ENCODE measurements around the gene EPHA7.

DNA sequence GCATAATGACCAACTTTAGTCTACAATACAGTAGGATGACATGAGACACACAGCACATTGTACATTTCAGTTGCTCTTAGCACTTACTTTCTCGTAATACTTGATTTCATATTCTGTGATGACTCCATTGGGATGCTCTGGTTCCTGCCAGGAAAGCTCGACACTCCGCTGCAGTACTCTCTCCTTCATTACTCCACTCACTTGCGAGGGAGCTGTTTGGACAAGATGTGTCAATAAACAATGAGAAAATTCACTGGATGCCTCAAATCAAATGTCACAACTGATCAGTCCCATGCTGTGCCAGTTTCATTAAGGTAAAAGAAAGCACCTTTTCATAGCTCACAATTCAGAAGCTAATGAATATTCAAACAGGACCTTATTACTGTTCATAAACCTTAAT lies 147.1 kb downstream of the EPHA7 start:
- TF ChIP-seq, protein P1, sequence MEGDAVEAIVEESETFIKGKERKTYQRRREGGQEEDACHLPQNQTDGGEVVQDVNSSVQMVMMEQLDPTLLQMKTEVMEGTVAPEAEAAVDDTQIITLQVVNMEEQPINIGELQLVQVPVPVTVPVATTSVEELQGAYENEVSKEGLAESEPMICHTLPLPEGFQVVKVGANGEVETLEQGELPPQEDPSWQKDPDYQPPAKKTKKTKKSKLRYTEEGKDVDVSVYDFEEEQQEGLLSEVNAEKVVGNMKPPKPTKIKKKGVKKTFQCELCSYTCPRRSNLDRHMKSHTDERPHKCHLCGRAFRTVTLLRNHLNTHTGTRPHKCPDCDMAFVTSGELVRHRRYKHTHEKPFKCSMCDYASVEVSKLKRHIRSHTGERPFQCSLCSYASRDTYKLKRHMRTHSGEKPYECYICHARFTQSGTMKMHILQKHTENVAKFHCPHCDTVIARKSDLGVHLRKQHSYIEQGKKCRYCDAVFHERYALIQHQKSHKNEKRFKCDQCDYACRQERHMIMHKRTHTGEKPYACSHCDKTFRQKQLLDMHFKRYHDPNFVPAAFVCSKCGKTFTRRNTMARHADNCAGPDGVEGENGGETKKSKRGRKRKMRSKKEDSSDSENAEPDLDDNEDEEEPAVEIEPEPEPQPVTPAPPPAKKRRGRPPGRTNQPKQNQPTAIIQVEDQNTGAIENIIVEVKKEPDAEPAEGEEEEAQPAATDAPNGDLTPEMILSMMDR (IDR thresholded peaks at IDR 0.05; ENCODE audit: low read depth, low read length), result no peak
- TF ChIP-seq EZH2phosphoT487 (IDR thresholded peaks at IDR 0.05; ENCODE audit: low read depth), result no peak

Measured in OCI-LY3 (cell line).